ENCODE data around the gene FLRT2.

GRCh38 chr14:85514487-85514886, 15.5 kb upstream of the FLRT2 start:
- TF ChIP-seq SIN3A (IDR thresholded peaks at IDR 0.05; ENCODE audit: borderline replicate concordance, insufficient read depth, low read length) (no peak), TAF1 (IDR thresholded peaks at IDR 0.05; ENCODE audit: borderline replicate concordance, insufficient read depth, low read length) (no peak), POLR2AphosphoS5 (IDR thresholded peaks at IDR 0.05; ENCODE audit: low read depth, low read length) (no peak)
- TF ChIP-seq, protein P1, sequence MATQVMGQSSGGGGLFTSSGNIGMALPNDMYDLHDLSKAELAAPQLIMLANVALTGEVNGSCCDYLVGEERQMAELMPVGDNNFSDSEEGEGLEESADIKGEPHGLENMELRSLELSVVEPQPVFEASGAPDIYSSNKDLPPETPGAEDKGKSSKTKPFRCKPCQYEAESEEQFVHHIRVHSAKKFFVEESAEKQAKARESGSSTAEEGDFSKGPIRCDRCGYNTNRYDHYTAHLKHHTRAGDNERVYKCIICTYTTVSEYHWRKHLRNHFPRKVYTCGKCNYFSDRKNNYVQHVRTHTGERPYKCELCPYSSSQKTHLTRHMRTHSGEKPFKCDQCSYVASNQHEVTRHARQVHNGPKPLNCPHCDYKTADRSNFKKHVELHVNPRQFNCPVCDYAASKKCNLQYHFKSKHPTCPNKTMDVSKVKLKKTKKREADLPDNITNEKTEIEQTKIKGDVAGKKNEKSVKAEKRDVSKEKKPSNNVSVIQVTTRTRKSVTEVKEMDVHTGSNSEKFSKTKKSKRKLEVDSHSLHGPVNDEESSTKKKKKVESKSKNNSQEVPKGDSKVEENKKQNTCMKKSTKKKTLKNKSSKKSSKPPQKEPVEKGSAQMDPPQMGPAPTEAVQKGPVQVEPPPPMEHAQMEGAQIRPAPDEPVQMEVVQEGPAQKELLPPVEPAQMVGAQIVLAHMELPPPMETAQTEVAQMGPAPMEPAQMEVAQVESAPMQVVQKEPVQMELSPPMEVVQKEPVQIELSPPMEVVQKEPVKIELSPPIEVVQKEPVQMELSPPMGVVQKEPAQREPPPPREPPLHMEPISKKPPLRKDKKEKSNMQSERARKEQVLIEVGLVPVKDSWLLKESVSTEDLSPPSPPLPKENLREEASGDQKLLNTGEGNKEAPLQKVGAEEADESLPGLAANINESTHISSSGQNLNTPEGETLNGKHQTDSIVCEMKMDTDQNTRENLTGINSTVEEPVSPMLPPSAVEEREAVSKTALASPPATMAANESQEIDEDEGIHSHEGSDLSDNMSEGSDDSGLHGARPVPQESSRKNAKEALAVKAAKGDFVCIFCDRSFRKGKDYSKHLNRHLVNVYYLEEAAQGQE (IDR thresholded peaks at IDR 0.05; ENCODE audit: insufficient read depth in 1 of 2, low read depth in 2 of 2, low read length in 2 of 2): no peak
